A549 (cell line): ENCODE results near the gene TPSB2.
"Not testable (repeated sequence)": the region's sequence is repeated elsewhere in the genome, so short reads cannot be mapped to it uniquely, and the experiment has no call there.

ENCODE experiments used
- EP300 ChIP-seq, 2 experiments: fragments of >200 bp; sonication (Bioruptor Twin); formaldehyde crosslinking; IDR thresholded peaks; 2 replicates in 1 of 2; 3 replicates in 1 of 2; pipeline ENCODE4 v1.6.1; 2016 to 2017
- POLR2A ChIP-seq: IDR thresholded peaks from 2 replicates; pipeline ENCODE4 v1.6.1; 2012; ENCODE audit warnings: mild to moderate bottlenecking, low read length
- TF ChIP-seq, protein P1 (sequence below): fragments of >200 bp; sonication (Bioruptor Twin); formaldehyde crosslinking; IDR thresholded peaks from 3 replicates; pipeline ENCODE4 v1.5.1; 2016

DNA sequence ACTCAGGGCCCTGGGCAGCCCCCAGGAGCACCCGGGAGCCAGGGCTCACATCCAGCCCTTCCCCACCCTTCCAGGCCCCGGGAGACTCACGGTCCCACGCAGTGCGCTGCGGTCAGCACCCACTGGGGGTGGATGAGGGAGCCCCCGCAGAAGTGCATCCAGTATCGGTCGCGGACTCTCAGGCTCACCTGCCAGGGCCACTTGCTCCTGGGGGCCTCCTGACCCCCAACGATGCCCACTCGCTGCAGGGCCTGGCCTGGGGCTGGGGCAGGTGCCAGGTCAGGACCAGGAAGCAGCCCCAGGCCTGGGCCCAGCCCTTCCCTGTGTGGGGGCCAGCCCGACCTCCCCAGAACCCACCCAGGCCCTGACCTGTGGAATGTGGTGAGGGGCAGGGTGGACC, 508 bp downstream of the TPSB2 start:
- TF ChIP-seq, protein P1, sequence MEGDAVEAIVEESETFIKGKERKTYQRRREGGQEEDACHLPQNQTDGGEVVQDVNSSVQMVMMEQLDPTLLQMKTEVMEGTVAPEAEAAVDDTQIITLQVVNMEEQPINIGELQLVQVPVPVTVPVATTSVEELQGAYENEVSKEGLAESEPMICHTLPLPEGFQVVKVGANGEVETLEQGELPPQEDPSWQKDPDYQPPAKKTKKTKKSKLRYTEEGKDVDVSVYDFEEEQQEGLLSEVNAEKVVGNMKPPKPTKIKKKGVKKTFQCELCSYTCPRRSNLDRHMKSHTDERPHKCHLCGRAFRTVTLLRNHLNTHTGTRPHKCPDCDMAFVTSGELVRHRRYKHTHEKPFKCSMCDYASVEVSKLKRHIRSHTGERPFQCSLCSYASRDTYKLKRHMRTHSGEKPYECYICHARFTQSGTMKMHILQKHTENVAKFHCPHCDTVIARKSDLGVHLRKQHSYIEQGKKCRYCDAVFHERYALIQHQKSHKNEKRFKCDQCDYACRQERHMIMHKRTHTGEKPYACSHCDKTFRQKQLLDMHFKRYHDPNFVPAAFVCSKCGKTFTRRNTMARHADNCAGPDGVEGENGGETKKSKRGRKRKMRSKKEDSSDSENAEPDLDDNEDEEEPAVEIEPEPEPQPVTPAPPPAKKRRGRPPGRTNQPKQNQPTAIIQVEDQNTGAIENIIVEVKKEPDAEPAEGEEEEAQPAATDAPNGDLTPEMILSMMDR: not testable (repeated sequence)
- TF ChIP-seq POLR2A; EP300 (IDR thresholded peaks at IDR 0.05): not testable (repeated sequence)
